Activated naive CD8-positive, alpha-beta T cell treated with anti-CD3 and anti-CD28 coated beads, Interleukin-2, amount 10 ng/mL, durations not matched to agents 7 days and 5 days (primary cell): ENCODE measurements around the gene NPY4R2. TPM values are rescaled to one million over a fixed set of nuclear protein-coding genes. Genes with fewer than 3 reads are reported as not detected.
"Not testable (repeated sequence)": the region's sequence is repeated elsewhere in the genome, so short reads cannot be mapped to it uniquely, and the experiment has no call there.

Source experiments
- ATAC-seq: fragments of 150-1000 bp; cut with Tn5 transposase; one replicate; pipeline ENCODE4 v1.10.0; 2021; ENCODE audit warnings: low read depth, moderate library complexity
- POLR2A ChIA-PET: fragments of 350-600 bp; sonication (Branson Sonifier 250); formaldehyde crosslinking; loops from one replicate; lab custom pipeline; 2021; ENCODE audit warnings: antibody characterized with exemption; lab: Charles Lee
- DNase-seq: peaks from one replicate; pipeline ENCODE4 v3.0.0; 2021
- H3K27ac Mint-ChIP-seq: one replicate; pipeline ENCODE4 v1.8.0; 2022; ENCODE audit warnings: mild to moderate bottlenecking, mixed read lengths
- H3K27me3 Mint-ChIP-seq: one replicate; pipeline ENCODE4 v1.8.0; 2022; ENCODE audit warnings: mild to moderate bottlenecking, moderate library complexity, mixed read lengths
- H3K36me3 Mint-ChIP-seq: one replicate; pipeline ENCODE4 v1.8.0; 2021; ENCODE audit warnings: mild to moderate bottlenecking, mixed read lengths
- H3K4me1 Mint-ChIP-seq: one replicate; pipeline ENCODE4 v1.8.0; 2021; ENCODE audit warnings: mixed read lengths
- H3K4me3 Mint-ChIP-seq: one replicate; pipeline ENCODE4 v1.8.0; 2022; ENCODE audit warnings: mild to moderate bottlenecking, moderate library complexity, mixed read lengths
- H3K9me3 Mint-ChIP-seq: one replicate; pipeline ENCODE4 v1.8.0; 2021; ENCODE audit warnings: mixed read lengths
- total RNA-seq, 2 experiments: library from RNA; stranded (reverse); gene quantifications; one replicate each; pipeline ENCODE4 v1.2.3, GENCODE V29; 2021

Gene NPY4R2
- total RNA-seq, 2 experiments from 2014 or later, result not detected

DNA sequence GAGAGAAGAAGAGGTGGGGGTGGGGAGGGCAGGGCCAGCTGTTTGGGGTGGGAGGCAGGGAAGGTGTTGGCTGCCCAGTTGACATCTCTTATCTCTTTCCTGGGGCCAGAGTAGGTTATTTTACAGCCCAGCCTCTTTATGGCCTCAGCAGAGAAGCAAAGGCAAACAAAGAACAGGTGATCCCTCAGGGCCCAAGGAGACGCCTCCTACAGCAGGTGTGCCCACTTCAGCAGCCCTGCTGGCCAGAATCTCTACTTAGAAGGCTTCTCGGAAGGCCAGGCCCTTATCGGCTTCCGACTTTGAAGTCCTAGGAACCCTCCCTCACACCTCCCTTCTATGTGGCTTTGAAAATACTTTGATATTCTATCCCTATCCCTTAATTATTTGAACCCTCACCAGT, 8.0 kb upstream of the NPY4R2 start:
- POLR2A ChIA-PET, ATAC-seq, H3K4me3 Mint-ChIP-seq, DNase-seq, H3K36me3 Mint-ChIP-seq, H3K4me1 Mint-ChIP-seq, H3K27me3 Mint-ChIP-seq, H3K27ac Mint-ChIP-seq, H3K9me3 Mint-ChIP-seq: not testable (repeated sequence)

DNA sequence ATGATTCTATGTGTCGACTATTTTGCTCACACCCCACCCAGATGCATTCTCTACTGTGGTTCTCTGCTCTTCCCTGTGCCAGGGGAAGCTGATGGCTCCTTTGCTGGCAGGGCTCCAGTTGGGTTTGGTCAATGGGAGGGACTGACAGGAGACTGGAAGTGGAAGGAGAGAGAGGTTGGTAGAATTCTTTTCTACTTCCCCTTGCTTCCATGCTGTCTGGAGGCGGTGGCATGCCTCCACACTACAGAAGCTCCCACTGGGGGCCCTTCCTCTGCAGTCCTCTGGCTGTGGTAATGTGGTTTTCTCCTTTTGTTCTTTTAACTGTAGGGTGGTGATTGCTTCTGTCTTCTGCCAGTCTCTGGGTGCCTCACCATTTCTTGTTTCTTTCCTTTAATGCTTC, 4.4 kb upstream of the NPY4R2 start:
- H3K36me3 Mint-ChIP-seq, H3K4me1 Mint-ChIP-seq, ATAC-seq, DNase-seq, POLR2A ChIA-PET, H3K27me3 Mint-ChIP-seq, H3K4me3 Mint-ChIP-seq, H3K27ac Mint-ChIP-seq, H3K9me3 Mint-ChIP-seq: not testable (repeated sequence)

- H3K36me3 Mint-ChIP-seq, DNase-seq, POLR2A ChIA-PET, H3K27me3 Mint-ChIP-seq, H3K27ac Mint-ChIP-seq, ATAC-seq, H3K4me1 Mint-ChIP-seq, H3K9me3 Mint-ChIP-seq, H3K4me3 Mint-ChIP-seq: not testable (repeated sequence)
These were observed 2.5 kb upstream of the NPY4R2 start for GRCh38 chr10:47915849-47916548.

GRCh38 chr10:47920610-47921009, 2.1 kb downstream of the NPY4R2 start:
- H3K27ac Mint-ChIP-seq, ATAC-seq, H3K4me1 Mint-ChIP-seq: not testable (repeated sequence)

GRCh38 chr10:47922503-47922902, 4.0 kb downstream of the NPY4R2 start:
- H3K36me3 Mint-ChIP-seq, H3K27me3 Mint-ChIP-seq, H3K4me1 Mint-ChIP-seq, H3K4me3 Mint-ChIP-seq, DNase-seq, ATAC-seq, POLR2A ChIA-PET, H3K9me3 Mint-ChIP-seq, H3K27ac Mint-ChIP-seq: not testable (repeated sequence)

More at GRCh38 chr10:47920610-47921009, 2.1 kb downstream of the NPY4R2 start:
- POLR2A ChIA-PET, H3K4me3 Mint-ChIP-seq, H3K27me3 Mint-ChIP-seq, DNase-seq, H3K9me3 Mint-ChIP-seq, H3K36me3 Mint-ChIP-seq: not testable (repeated sequence)

DNA sequence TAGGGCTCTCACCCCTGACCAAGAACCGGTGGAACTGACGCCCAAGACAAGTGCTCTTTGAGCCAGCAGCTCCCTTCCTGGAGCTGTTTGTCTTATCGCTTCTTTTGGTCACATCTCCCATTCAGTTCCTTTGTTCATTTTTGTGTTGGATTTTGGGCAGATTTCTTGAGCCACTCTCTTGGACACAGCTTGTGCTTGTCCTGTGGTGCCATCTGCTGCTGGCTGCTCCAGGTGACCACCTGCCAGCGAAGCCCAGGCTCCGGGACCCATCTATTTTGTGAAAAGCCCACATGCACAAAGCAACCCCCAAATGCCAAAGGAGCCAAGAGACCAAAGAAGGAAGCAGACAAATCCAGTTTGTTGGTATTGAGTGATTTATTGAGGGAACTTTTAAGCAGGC, 6.2 kb downstream of the NPY4R2 start:
- H3K27me3 Mint-ChIP-seq, H3K4me3 Mint-ChIP-seq, H3K9me3 Mint-ChIP-seq, H3K36me3 Mint-ChIP-seq, DNase-seq, ATAC-seq, H3K4me1 Mint-ChIP-seq, POLR2A ChIA-PET, H3K27ac Mint-ChIP-seq: not testable (repeated sequence)

GRCh38 chr10:47927147-47927916, 8.9 kb downstream of the NPY4R2 start:
- H3K4me1 Mint-ChIP-seq, H3K27ac Mint-ChIP-seq, DNase-seq, H3K36me3 Mint-ChIP-seq, H3K4me3 Mint-ChIP-seq, H3K27me3 Mint-ChIP-seq, POLR2A ChIA-PET, H3K9me3 Mint-ChIP-seq, ATAC-seq: not testable (repeated sequence)

DNA sequence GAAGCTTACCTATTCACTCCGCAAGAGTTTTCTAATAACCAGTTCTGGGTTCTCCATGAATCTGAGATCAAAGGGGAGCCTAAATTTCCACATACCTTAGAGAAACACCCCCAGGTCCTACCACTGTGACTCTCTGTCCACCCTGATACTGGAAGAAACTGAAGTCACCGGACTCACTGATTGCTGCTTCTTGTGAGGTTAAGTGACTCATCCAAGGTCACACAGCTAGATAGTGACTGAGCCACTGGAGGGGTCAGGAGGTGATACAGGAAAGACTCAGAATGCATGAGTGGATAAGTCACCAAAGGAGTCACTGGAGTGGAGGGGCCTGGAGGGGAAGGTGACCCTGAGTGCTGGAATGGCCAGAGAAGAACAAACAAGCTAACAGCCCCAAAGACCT, 9.8 kb downstream of the NPY4R2 start:
- DNase-seq, H3K36me3 Mint-ChIP-seq, H3K27ac Mint-ChIP-seq, H3K4me3 Mint-ChIP-seq, H3K9me3 Mint-ChIP-seq, H3K27me3 Mint-ChIP-seq, ATAC-seq, POLR2A ChIA-PET, H3K4me1 Mint-ChIP-seq: not testable (repeated sequence)

DNA sequence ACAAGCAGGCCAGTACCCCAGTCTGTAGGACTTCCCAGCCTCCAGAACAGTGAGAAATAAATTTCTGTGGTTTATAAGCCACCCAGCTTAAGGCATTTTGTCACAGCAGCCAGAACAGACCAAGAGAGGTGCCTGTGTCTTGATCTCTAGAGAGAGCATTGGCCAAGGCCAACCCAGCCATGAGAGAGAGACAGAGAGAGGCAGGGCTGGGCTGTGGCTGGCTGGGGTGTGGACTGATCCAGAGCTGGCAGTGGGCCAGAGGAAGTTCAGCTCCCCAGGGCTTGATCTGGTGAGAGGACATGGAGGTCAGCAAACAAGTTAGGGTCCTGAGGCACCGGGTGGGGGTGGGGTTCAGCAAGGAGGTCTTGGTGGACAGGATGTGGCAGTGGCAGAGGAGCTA, 14.4 kb downstream of the NPY4R2 start:
- POLR2A ChIA-PET, H3K36me3 Mint-ChIP-seq, H3K27me3 Mint-ChIP-seq, ATAC-seq, H3K9me3 Mint-ChIP-seq, H3K27ac Mint-ChIP-seq, H3K4me1 Mint-ChIP-seq, DNase-seq, H3K4me3 Mint-ChIP-seq: not testable (repeated sequence)

- H3K27ac Mint-ChIP-seq, DNase-seq, POLR2A ChIA-PET, H3K4me1 Mint-ChIP-seq, ATAC-seq, H3K9me3 Mint-ChIP-seq, H3K4me3 Mint-ChIP-seq, H3K36me3 Mint-ChIP-seq, H3K27me3 Mint-ChIP-seq: not testable (repeated sequence)
These were observed 15.0 kb downstream of the NPY4R2 start for GRCh38 chr10:47933462-47933861.

DNA sequence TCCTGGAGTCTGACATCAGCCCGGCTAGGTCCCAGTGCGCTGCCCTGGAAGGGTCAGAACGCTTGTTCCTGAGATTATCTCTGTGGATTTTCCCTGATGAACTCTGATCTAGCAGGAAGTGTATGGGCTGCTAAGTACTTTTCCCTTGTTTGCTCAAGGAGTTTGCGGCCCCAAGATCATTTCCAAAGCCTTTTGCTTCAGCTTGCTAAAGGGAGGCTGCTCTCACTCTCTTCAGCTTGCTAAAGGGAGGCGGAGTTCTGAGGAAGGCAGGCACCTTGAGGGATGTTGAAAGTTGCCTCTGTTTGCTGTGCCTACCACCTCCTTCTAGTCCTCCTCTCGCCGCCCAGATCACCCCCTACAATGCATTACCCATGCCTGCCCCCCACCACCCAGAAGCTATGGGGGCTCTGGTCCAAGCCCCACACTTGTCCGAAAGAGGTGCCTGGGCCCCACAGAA, 18.3 kb downstream of the NPY4R2 start:
- ATAC-seq, H3K9me3 Mint-ChIP-seq, DNase-seq, H3K27ac Mint-ChIP-seq, H3K4me3 Mint-ChIP-seq, H3K4me1 Mint-ChIP-seq, H3K36me3 Mint-ChIP-seq, POLR2A ChIA-PET, H3K27me3 Mint-ChIP-seq: not testable (repeated sequence)

GRCh38 chr10:47937634-47938033, 19.2 kb downstream of the NPY4R2 start:
- H3K4me3 Mint-ChIP-seq, POLR2A ChIA-PET, H3K27ac Mint-ChIP-seq, DNase-seq, H3K36me3 Mint-ChIP-seq, H3K4me1 Mint-ChIP-seq, H3K27me3 Mint-ChIP-seq, H3K9me3 Mint-ChIP-seq, ATAC-seq: not testable (repeated sequence)

DNA sequence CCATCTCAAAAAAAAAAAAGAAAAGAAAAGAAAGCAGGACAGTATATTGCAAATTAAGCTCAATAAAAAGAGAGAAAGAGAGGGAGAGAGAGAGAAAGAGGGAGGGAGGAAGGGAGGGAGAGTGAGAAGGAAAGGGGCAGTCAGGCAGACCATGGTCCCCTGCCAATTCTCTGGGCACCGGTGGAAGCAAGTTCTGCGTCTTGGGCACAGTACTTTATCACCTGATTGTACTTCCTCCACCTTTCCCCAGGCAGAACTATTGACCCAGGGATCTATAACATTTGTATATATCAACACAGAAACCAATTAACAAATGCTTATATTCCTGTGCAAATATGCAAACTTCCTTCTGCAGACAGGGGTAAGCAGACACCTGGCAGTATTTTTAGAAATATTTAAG, 22.4 kb downstream of the NPY4R2 start:
- H3K4me3 Mint-ChIP-seq, POLR2A ChIA-PET, H3K9me3 Mint-ChIP-seq, DNase-seq, H3K4me1 Mint-ChIP-seq, H3K27me3 Mint-ChIP-seq, H3K27ac Mint-ChIP-seq, ATAC-seq, H3K36me3 Mint-ChIP-seq: not testable (repeated sequence)

DNA sequence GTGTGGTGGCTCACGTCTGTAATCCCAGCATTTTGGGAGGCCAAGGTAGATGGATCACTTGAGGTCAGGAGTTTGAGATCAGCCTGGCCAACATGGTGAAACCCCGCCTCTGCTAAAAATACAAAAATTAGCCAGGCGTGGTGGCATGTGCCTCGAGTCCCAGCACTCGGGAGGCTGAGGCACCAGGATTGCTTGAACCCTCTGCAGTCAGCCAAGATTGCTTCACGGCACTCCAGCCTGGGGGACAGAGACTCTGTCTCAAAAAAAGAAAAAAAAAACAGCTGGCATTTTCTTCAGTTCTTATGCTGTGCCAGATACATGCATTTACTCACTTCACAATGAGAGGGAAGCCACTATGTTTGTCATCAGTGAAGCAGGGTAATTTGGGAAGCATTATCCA, 22.9 kb downstream of the NPY4R2 start:
- H3K9me3 Mint-ChIP-seq, result not testable (repeated sequence)

More for the DNA sequence above, 22.9 kb downstream of the NPY4R2 start:
- H3K36me3 Mint-ChIP-seq, H3K27me3 Mint-ChIP-seq, DNase-seq, ATAC-seq, POLR2A ChIA-PET, H3K4me1 Mint-ChIP-seq, H3K27ac Mint-ChIP-seq, H3K4me3 Mint-ChIP-seq: not testable (repeated sequence)
